Gastrocnemius medialis (tissue), 4 donors: Measurements from ENCODE around the gene BCL10.

ENCODE experiments used
- POLR2A ChIP-seq, 2 donors: fragments of 450-650 bp; IDR thresholded peaks; one replicate each; pipeline ENCODE4 v1.6.1; 2017; ENCODE audit warnings: antibody characterized with exemption in 2 of 2, mild to moderate bottlenecking in 2 of 2, moderate library complexity in 2 of 2
- TF ChIP-seq, protein P1 (sequence below), 5 experiments: fragments of 450-650 bp in 3 of 5; fragments of 200-600 bp in 2 of 5; sonication (generic) in 2 of 5; IDR thresholded peaks in 4 of 5; conservative IDR thresholded peaks in 1 of 5; 1 replicate in 4 of 5; 2 replicates in 1 of 5; pipeline ENCODE4 v1.5.1; 2016 to 2019; ENCODE audit warnings: antibody characterized with exemption in 5 of 5, mild to moderate bottlenecking in 3 of 5, moderate library complexity in 3 of 5

GRCh38 chr1:85276978-85277639, 677 bp upstream of the BCL10 start:
- TF ChIP-seq, protein P1, sequence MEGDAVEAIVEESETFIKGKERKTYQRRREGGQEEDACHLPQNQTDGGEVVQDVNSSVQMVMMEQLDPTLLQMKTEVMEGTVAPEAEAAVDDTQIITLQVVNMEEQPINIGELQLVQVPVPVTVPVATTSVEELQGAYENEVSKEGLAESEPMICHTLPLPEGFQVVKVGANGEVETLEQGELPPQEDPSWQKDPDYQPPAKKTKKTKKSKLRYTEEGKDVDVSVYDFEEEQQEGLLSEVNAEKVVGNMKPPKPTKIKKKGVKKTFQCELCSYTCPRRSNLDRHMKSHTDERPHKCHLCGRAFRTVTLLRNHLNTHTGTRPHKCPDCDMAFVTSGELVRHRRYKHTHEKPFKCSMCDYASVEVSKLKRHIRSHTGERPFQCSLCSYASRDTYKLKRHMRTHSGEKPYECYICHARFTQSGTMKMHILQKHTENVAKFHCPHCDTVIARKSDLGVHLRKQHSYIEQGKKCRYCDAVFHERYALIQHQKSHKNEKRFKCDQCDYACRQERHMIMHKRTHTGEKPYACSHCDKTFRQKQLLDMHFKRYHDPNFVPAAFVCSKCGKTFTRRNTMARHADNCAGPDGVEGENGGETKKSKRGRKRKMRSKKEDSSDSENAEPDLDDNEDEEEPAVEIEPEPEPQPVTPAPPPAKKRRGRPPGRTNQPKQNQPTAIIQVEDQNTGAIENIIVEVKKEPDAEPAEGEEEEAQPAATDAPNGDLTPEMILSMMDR (IDR thresholded peaks at IDR 0.05 in 4 of 5, conservative IDR thresholded peaks at IDR 0.05 in 1 of 5): no peak
- no peak for TF ChIP-seq POLR2A (IDR thresholded peaks at IDR 0.05)
